ENCODE results near the gene PRKCE.
A peak's percentile ranks its signal among the peaks of the same experiment; 100 is the strongest.

The PRKCE gene

GRCh38 chr2:46232860-46233259 lies 581.4 kb downstream of the PRKCE start:
- peak in 21 of 56 donors; percentile 5 to 53 (median 18) for DNase-seq

GRCh38 chr2:46236006-46236875 lies 584.8 kb downstream of the PRKCE start:
- DNase-seq: no peak

GRCh38 chr2:46236876-46237859 lies 585.7 kb downstream of the PRKCE start:
- DNase-seq: no peak
